22Rv1 (cell line): ENCODE results near the gene FGFR1OP2.

ENCODE experiments used
- CTCF ChIP-seq: fragments of 450-650 bp; IDR thresholded peaks from 2 replicates; pipeline ENCODE4 v1.5.1; 2017; ENCODE audit warnings: mild to moderate bottlenecking
- ZFX ChIP-seq: fragments of 450-650 bp; IDR thresholded peaks from 2 replicates; pipeline ENCODE4 v1.6.1; 2017; ENCODE audit warnings: antibody characterized with exemption, borderline replicate concordance

GRCh38 chr12:26971963-26972362 is 33.7 kb downstream of the FGFR1OP2 start:
- TF ChIP-seq CTCF (no peak), ZFX (no peak)
